Stomach smooth muscle (tissue), 2 donors: ENCODE data around the gene SH3BP2.
"Not testable (repeated sequence)": the region's sequence is repeated elsewhere in the genome, so short reads cannot be mapped to it uniquely, and the experiment has no call there.

Source experiments
- H3K27ac ChIP-seq: one replicate; pipeline ENCODE4 v1.7.0; 2013; ENCODE audit warnings: mild to moderate bottlenecking, low read length, inconsistent platforms
- H3K27me3 ChIP-seq, 2 donors: one replicate each; pipeline ENCODE4 v1.7.0; 2013; ENCODE audit warnings: low read length in 2 of 2; ENCODE audit not compliant: insufficient read depth in 2 of 2, control insufficient read depth in 1 of 2
- H3K36me3 ChIP-seq, 2 donors: one replicate each; pipeline ENCODE4 v1.7.0; 2013; ENCODE audit warnings: low read length in 2 of 2; ENCODE audit not compliant: control insufficient read depth in 2 of 2, insufficient read depth in 2 of 2
- H3K4me1 ChIP-seq: one replicate; pipeline ENCODE4 v1.7.0; 2013; ENCODE audit warnings: low read length; ENCODE audit not compliant: control insufficient read depth, insufficient read depth
- H3K4me3 ChIP-seq, 2 donors: one replicate each; pipeline ENCODE4 v1.7.0; 2013; ENCODE audit warnings: low read length in 2 of 2
- H3K9ac ChIP-seq, 2 donors: one replicate each; pipeline ENCODE4 v1.7.0; 2013; ENCODE audit warnings: low read length in 2 of 2, mild to moderate bottlenecking in 1 of 2
- H3K9me3 ChIP-seq, 2 donors: one replicate each; pipeline ENCODE4 v1.7.0; 2013; ENCODE audit warnings: low read length in 2 of 2; ENCODE audit not compliant: control insufficient read depth in 2 of 2
- donor health status: healthy.
- donor health status: Pancreatic carcinoma.

Gene SH3BP2

DNA sequence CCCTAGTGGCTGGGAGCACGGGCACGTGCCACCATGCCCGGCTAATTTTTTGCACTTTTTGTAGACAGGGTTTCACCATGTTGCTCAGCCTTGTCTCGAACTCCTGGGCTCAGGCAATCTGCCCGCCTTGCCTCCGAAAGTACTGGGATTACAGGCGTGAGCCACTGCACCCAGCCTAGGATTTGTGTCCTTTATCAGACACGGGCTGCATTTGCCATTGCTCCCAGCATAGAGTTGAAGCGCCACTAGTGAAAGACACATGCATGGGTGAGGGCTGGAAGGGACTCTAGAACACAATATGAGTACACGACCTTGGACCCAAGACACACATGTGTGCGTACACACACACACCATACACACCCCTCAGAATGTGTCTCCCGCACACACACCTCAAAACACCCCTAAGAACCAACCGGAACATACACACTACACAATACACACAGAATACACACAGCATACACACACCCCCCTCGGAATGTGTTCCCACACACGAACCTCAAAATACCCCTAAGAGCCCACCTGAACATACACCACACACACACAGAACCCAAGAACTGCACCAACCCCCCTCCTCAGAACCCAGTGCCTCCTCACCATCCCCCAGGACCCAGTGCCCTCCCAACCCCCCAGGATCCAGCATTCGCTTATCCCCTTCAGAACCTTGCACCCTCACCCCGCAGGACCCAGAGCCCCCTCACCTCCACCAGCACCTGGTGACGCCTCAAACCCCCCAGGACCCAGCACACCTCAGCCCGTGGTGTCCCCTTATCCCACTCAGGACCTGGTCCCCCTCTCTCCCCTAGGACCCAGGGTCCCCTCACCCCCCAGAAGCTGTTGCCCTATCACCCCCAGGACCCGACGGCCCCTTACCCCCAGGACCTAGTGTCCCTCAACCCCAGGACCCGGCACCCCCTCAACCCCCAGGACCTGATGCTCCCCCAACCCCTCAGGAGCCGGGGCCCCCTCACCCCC is 37.8 kb upstream of the SH3BP2 start:
- H3K9ac ChIP-seq: peak overlapping the region; percentile 60 to 83
- peak overlapping the region; percentile 49 to 86 for H3K4me3 ChIP-seq
- peaks cover 0 to 5% of the 10 kb centered on the region in 2 donors for H3K36me3 ChIP-seq
- peaks cover 33% of the 10 kb centered on the region for H3K4me1 ChIP-seq
- no peaks in the 10 kb centered on the region for H3K9me3 ChIP-seq
- H3K27me3 ChIP-seq: no peaks in the 10 kb centered on the region
- no peak overlapping the region for H3K27ac ChIP-seq

DNA sequence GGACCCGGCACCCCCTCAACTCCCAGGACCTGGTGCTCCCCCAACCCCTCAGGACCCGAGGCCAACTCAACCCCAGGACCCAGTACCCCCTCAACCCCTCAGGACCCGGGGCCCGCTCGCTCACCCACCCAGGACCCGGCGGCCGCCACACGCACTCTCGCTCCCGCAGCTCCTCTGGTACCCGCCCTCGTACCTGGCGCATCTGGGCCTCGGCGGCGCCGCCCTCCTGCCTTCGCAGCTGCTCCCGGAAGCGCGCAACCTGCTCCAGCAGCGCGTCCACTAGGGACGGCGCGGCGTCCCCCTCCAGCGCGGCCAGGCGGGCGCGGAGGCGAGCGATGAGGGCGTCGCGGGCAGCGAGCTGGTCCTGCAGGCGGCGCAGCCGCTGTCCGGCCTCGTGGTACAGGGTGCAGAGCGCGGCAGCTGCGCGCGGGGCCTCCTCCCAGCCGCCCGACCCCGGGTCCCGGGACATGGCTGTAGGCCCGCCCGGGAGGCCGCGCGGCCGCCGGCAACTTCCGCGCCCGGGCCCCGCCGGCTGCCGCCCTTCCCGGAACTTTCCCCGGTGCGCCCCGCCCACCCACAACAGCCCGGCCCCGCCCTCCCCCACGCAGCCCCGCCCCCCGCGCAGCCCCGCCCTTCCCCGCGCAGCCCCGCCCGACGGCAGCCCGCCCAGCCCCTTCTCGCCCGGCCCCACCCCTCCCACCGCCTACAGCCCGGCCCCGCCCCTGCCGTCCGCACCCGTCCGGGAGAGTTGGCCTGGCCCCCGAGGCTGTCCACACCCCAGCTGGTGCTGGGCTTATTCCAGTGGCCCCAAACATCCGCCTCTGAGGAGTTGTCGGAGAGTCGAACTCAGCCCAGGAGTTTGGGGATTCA is 36.8 kb upstream of the SH3BP2 start, which contains the start of gene TNIP2:
TNIP2 (minus strand) TSS at position 516 of the 870 bp plus-strand sequence; CDS start at position 469, 47 bp downstream.
- peaks cover 25% of the 10 kb centered on the region for H3K4me1 ChIP-seq
- H3K9ac ChIP-seq: peak within 1 kb of the TSS; percentile 60 to 83
- H3K4me3 ChIP-seq: peak within 1 kb of the TSS; percentile 66 to 86
- H3K9me3 ChIP-seq: no peaks in the 10 kb centered on the region
- peaks cover 0 to 5% of the 10 kb centered on the region in 2 donors for H3K36me3 ChIP-seq
- H3K27me3 ChIP-seq: no peaks in the 10 kb centered on the region
- H3K27ac ChIP-seq: peak within 1 kb of the TSS; percentile 37

DNA sequence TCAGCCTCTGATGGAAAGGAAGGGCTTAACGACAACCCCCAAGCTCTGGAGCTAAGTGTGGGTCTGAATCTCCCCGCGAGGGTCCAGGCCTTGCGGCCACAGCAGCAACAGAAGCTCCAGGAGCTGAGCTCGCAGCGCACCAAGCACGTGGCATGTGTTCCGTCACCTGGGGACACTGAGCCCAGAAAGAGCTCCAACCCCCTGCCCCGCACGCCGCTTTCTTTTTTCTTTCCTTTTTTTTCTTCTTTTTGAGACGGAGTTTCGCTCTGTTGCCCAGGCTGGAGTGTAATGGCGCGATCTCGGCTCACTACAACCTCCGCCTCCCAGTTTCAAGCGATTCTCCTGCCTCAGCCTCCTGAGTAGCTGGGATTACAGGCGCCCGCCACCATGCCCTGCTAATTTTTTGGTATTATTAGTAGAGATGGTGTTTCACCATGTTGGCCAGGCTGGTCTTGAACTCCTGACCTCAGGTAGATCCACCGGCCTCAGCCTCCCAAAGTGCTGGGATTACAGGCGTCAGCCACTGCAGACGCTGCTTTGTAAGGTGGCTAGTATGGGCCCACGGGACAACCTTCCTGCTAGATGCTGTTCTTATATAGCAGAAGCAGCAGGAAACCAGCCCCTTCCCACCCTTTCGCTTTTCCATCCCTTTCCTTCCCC is 36.1 kb upstream of the SH3BP2 start:
- Histone ChIP-seq H3K9ac (peak overlapping the region in 1 of 2 donors; percentile 51), H3K4me3 (peak overlapping the region; percentile 66 to 69), H3K27ac (no peak overlapping the region)

GRCh38 chr4:2757426-2757825 is 35.5 kb upstream of the SH3BP2 start:
- H3K4me3 ChIP-seq: no peak overlapping the region
- no peaks in the 10 kb centered on the region for H3K27me3 ChIP-seq
- H3K27ac ChIP-seq: no peak overlapping the region
- H3K4me1 ChIP-seq: peaks cover 14% of the 10 kb centered on the region
- H3K9ac ChIP-seq: no peak overlapping the region
- H3K9me3 ChIP-seq: no peaks in the 10 kb centered on the region
- H3K36me3 ChIP-seq: peaks cover 0 to 2% of the 10 kb centered on the region in 2 donors

More for the DNA sequence above, 36.1 kb upstream of the SH3BP2 start:
- Histone ChIP-seq H3K4me1 (peaks cover 17% of the 10 kb centered on the region), H3K9me3 (no peaks in the 10 kb centered on the region), H3K36me3 (peaks cover 0 to 5% of the 10 kb centered on the region in 2 donors), H3K27me3 (no peaks in the 10 kb centered on the region)

DNA sequence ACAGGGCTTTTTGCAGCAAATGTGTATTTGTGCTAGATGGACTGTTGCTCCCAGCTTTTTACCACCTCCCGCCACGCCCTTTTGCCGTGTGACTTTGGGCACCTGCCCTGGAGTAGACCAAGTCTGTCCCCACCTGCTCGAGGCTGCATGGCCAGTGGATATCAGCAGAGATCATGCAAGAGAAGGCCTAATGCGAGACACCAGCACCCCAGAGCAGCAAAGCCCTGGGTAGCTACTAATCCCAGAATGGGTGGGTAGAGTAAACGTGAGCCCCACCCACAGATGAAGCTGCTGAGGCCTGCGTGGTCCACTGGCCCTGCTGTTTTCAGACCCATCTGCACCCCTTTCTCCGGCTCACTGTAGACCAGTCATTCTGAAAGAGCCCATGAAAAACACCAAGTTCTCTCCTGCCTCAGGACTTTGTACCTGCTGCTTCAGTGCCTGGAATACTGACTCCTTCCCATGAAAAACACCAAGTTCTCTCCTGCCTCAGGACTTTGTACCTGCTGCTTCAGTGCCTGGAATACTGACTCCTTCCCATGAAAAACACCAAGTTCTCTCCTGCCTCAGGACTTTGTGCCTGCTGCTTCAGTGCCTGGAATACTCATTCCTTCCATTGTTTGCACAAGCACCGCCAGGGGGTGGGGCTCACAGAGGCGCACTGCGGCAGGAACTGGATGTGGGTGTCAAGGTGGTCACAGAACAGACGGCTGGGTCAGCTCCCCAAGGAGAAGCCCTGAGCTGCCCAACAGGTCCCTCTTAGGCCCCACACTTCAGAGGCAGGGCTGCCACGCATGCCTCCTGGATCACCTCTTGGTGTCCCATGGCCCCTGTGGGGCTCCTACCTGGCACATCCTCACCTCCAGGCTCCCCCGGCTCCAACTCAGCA is 31.6 kb upstream of the SH3BP2 start:
- Histone ChIP-seq H3K4me3 (no peak overlapping the region), H3K9ac (no peak overlapping the region), H3K4me1 (peaks cover 9% of the 10 kb centered on the region), H3K27ac (no peak overlapping the region), H3K9me3 (no peaks in the 10 kb centered on the region), H3K36me3 (no peaks in the 10 kb centered on the region), H3K27me3 (no peaks in the 10 kb centered on the region)

DNA sequence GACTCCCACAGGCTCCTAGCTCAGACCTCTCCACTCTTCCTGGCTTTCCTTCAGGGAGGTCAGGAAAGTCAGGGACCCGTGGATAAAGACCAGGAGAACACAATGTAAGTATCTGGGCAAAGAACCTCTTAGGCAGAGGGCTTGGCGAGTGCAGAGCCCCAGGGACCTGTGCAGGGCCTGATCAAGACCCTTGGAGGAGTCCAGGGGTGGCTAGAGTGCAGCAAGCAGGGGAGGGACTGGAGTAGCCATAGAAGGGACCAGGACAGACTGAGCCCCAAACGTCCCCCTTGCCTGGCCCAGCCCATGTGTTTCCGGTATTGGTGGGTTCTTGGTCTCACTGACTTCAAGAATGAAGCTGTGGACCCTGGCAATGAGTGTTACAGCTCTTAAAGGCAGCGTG is 30.8 kb upstream of the SH3BP2 start:
- Histone ChIP-seq H3K27me3 (no peaks in the 10 kb centered on the region), H3K9ac (no peak overlapping the region), H3K4me3 (no peak overlapping the region), H3K36me3 (no peaks in the 10 kb centered on the region), H3K9me3 (no peaks in the 10 kb centered on the region), H3K4me1 (peaks cover 6% of the 10 kb centered on the region), H3K27ac (no peak overlapping the region)

GRCh38 chr4:2762486-2763370 is 30.2 kb upstream of the SH3BP2 start:
- not testable (repeated sequence) for H3K9ac ChIP-seq, H3K4me3 ChIP-seq, H3K27ac ChIP-seq, H3K27me3 ChIP-seq, H3K4me1 ChIP-seq, H3K36me3 ChIP-seq, H3K9me3 ChIP-seq

DNA sequence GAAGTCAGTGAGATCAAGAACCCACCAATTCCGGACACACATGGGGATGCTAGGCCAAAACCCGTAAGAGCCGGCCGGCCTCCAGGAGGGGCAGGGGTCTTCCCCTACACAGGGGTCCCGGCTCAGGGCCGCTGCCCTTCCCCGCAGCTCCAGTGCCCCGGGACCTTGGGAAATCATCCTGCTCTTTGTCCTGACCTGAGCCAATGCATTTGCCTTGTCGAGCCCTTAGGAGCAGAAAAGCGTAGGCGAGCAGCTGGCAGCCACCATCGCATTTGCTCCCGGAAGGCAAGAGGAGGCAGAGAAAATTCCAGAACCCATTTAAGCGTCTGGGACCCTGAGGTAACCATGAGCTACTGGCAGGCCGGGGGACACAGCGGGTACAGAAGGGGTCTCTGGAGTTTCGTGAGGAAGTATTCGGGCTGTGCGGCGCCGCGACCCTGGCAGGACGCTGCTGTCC is 29.3 kb upstream of the SH3BP2 start:
- Histone ChIP-seq H3K27me3 (peaks cover 0 to 5% of the 10 kb centered on the region in 2 donors), H3K9me3 (no peaks in the 10 kb centered on the region), H3K9ac (peak overlapping the region; percentile 5 to 65), H3K27ac (no peak overlapping the region), H3K4me1 (peaks cover 9% of the 10 kb centered on the region), H3K4me3 (peak overlapping the region; percentile 63 to 71), H3K36me3 (no peaks in the 10 kb centered on the region)
